GM13976 (cell line): Measurements from ENCODE around the gene RAPGEF1.

ENCODE experiments used
- DNase-seq: peaks from one replicate; pipeline ENCODE4 v3.0.0; 2012; ENCODE audit warnings: low spot score
- in situ Hi-C: fragments of 300-500 bp; cut with MboI; formaldehyde crosslinking; loops from one replicate; pipeline ENCODE4 v1.12.0; 2022; ENCODE audit warnings: low sequenced_read_pairs, mixed read lengths, inconsistent platforms; ENCODE audit not compliant: unreplicated experiment
- TF ChIP-seq, protein P1 (sequence below): IDR thresholded peaks from 2 replicates; pipeline ENCODE4 v1.5.1; 2012; ENCODE audit warnings: borderline replicate concordance, mild to moderate bottlenecking; ENCODE audit not compliant: insufficient read depth; ENCODE audit errors: extremely low read depth, missing control alignments, control extremely low read depth

The RAPGEF1 gene

DNA sequence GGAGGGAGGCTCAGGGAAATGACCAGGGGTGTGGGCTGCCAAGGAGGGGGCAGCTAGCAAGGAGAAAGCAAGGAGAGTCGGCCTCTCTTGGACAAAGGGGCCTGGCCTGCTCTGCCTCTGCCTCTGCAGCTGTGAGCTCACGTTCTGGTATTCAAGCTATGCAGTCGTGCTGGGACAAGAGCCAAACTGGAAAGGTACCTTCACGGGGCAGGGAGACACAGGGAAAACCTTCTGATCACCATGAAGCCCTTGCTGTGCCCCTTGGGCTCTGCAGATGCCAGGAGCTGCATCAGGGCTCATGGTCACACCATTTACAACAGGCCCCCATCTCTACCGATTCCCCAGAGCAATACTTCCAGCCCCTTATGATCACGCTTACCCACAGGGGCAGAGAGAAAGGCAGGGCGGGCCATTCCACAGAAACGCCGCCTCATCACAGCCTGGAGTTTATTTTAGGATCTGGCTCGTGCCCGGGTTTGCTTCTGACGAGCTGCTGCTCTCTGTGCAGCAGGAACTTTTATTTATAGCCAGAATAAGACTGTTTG, 131.3 kb downstream of the RAPGEF1 start:
- TF ChIP-seq, protein P1, sequence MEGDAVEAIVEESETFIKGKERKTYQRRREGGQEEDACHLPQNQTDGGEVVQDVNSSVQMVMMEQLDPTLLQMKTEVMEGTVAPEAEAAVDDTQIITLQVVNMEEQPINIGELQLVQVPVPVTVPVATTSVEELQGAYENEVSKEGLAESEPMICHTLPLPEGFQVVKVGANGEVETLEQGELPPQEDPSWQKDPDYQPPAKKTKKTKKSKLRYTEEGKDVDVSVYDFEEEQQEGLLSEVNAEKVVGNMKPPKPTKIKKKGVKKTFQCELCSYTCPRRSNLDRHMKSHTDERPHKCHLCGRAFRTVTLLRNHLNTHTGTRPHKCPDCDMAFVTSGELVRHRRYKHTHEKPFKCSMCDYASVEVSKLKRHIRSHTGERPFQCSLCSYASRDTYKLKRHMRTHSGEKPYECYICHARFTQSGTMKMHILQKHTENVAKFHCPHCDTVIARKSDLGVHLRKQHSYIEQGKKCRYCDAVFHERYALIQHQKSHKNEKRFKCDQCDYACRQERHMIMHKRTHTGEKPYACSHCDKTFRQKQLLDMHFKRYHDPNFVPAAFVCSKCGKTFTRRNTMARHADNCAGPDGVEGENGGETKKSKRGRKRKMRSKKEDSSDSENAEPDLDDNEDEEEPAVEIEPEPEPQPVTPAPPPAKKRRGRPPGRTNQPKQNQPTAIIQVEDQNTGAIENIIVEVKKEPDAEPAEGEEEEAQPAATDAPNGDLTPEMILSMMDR = no peak
- DNase-seq = no peak

GRCh38 chr9:131607591-131607990, 132.3 kb downstream of the RAPGEF1 start:
- in situ Hi-C loops = no loop called here
- no peak for DNase-seq
- TF ChIP-seq, protein P1 = no peak

More for the DNA sequence above, 131.3 kb downstream of the RAPGEF1 start:
- in situ Hi-C loops = no loop called here

DNA sequence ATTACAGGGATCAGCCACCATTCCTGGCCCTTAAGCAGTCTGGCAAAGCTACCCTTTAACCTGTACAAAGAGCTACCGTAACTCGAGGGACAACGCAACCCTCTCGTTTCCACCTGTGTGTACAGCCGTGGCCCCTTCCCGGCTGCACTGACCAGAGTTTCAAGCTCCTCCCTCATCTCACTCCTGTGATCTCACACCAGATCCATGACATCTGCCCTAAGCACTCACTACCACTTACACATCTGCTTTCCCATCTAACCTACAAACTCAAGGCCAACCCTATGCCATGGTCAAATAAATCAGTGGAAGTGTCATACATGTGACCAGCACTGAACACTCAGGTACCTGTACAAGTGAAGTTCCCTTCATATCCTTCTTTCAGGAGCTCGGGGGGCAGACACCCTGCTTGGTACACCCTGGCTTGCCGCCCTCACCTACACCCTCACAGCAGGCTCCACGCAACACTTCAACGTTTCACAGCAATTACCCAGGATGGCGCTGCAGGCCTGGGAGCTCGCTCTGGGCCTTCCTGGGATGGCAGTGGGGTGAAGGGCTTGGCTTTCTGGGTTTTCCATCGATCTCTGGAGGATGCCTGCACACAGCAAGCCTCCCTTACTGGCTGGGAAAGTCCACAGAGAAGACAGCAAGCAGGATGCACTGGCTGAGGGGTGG, 132.8 kb downstream of the RAPGEF1 start:
- TF ChIP-seq, protein P1 = no peak
- in situ Hi-C loops = no loop called here
- no peak for DNase-seq

DNA sequence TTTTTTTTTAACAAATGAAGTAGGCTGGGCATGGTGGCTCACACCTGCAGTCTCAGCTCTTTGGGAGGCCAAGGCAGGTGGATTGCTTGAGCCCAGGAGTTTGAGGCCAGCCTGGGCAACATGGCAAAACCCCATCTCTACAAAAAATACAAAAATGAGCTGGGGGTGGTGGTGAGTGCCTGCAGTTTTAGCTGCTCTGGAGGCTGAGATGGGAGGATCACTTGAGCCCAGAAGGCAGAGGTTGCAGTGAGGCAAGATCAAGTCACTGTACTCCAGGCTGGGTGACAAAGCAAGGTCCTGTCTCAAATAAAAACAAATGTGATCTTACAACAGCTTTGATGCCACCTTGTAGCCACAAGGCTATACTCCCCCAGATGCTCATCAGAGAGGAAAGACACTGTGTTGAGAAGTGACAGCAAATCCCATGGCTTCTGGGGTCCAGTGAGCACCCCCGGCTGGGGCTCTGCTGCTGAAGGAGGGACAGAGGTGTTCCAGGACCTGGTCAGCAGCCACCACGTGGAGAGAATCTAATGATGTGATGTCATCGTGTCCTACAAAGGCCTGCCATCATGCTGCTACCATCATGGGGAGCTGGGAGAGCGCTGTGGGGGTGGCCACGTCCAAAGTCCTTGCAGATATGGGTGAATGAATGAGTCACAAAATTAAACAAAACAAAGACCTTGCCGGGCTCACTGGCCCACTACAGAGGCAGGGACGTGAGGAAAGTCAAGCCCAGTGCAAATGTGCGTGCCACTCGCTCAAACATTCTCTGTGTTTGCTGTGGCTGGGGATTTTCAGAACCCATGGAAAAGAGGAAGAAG, 133.9 kb downstream of the RAPGEF1 start:
- no peak for DNase-seq
- TF ChIP-seq, protein P1 = no peak
- in situ Hi-C loops = no loop called here

- DNase-seq = no peak
- in situ Hi-C loops = no loop called here
- TF ChIP-seq, protein P1 = no peak
These were observed 136.0 kb downstream of the RAPGEF1 start for GRCh38 chr9:131603711-131604439.

DNA sequence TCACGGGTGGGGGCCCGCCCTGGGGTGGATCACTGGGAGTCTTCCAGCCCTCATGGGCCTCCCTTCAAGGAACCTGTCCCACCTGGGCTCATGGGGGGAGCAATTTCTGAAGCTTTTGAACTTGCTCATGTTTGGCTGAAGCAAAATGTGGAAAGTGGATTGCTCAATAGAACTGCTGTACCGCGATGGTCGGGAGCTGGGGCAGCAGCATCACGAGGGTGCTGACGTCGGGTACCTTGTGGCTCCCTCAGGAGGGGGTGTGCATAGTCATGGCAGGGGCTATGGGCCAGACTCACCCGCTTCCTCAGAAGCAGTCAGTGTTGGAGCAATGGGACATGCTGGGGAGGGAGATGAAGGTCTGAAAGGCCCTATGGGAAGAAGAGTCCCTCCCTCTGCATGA, 136.7 kb downstream of the RAPGEF1 start:
- in situ Hi-C loops = no loop called here
- no peak for DNase-seq
- TF ChIP-seq, protein P1 = no peak
